GM21786 (cell line): ENCODE results near the gene CDC6.
A peak's percentile ranks its signal among the peaks of the same experiment; 100 is the strongest.

Source experiments
- ATAC-seq: cut with Tn5 transposase; IDR thresholded peaks from one replicate; pipeline ENCODE4 v1.9.1; 2021; ENCODE audit not compliant: unreplicated experiment

CDC6 gene

GRCh38 chr17:40338941-40339649 lies 51.4 kb downstream of the CDC6 start:
- no peak for ATAC-seq

- ATAC-seq, result no peak
These were observed 52.6 kb downstream of the CDC6 start for GRCh38 chr17:40340327-40340726.

- peak; percentile 59 for ATAC-seq
These were observed 53.5 kb downstream of the CDC6 start for GRCh38 chr17:40340880-40341807.

- no peak for ATAC-seq
These were observed 54.3 kb downstream of the CDC6 start for GRCh38 chr17:40341808-40342503.

- ATAC-seq, result no peak
These were observed 55.0 kb downstream of the CDC6 start for GRCh38 chr17:40342504-40343218.

GRCh38 chr17:40343219-40344119 lies 55.8 kb downstream of the CDC6 start:
- no peak for ATAC-seq

- no peak for ATAC-seq
These were observed 56.9 kb downstream of the CDC6 start for GRCh38 chr17:40344421-40345160.

GRCh38 chr17:40345161-40345993 lies 57.7 kb downstream of the CDC6 start:
- no peak for ATAC-seq

GRCh38 chr17:40345994-40346764 lies 58.5 kb downstream of the CDC6 start:
- no peak for ATAC-seq

- ATAC-seq, result no peak
These were observed 59.1 kb downstream of the CDC6 start for GRCh38 chr17:40346765-40347158.

GRCh38 chr17:40347319-40348135 lies 59.8 kb downstream of the CDC6 start:
- no peak for ATAC-seq

GRCh38 chr17:40348136-40348504 lies 60.4 kb downstream of the CDC6 start:
- no peak for ATAC-seq

- no peak for ATAC-seq
These were observed 61.1 kb downstream of the CDC6 start for GRCh38 chr17:40348562-40349476.

GRCh38 chr17:40349477-40349894 lies 61.8 kb downstream of the CDC6 start:
- ATAC-seq, result no peak

GRCh38 chr17:40349895-40350688 lies 62.4 kb downstream of the CDC6 start:
- no peak for ATAC-seq
